COLO668 (cell line): ENCODE measurements around the gene KDF1.
A peak's percentile ranks its signal among the peaks of the same experiment; 100 is the strongest.

Experiments
- DNase-seq: peaks from one replicate; lab custom pipeline; 2025; ENCODE audit not compliant: unreplicated experiment; lab: John Stamatoyannopoulos, UW

The KDF1 gene

DNA sequence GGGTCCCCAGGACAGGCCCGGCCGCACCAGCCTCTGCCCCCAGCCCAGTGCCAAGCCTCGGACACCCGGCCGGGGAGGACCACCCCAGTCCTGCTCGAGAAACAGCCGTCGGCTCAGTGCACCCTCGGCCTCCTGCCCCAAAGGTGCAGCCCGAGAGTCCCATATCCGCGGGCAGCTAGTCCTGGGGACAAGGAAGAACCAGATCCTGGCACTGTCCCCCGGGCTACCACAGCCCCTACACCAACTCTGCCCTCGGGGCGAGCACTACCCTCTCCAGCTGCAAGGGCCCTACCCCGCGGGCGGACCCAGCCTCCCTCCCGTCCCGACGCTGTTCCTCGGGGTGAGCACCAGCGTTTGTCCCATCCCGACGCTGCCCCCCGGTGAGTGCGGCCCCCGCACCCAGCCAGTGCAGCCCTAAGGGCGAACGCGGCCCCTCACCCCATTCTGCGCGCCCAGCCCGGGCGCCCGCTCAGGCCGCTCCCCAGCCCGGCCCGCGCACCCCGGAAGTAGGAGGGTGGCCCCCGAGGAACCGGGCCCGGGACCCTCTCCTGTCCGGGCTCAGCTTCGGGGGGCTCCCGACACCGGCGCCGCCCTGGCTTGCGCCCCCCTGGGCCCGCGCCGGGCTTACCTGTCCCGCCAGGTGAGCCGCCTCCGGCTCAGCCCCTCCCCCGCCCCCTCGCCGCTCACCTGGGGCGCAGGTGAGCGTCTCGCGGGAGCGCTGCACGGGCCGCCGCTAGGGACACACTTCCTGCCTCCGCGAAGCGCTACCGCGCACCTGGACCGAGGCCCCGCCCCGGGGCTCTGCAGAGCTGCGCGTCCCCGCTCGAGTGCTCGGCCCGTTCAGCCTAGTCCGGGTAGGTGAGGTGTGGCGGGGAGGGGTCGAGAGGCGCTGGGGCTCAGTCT, at the start of gene KDF1:
KDF1 (minus strand) TSS at position 747 of the 903 bp plus-strand sequence. CDS start 8,088 bp downstream, outside the sequence.
- peak; percentile 99 for DNase-seq

DNA sequence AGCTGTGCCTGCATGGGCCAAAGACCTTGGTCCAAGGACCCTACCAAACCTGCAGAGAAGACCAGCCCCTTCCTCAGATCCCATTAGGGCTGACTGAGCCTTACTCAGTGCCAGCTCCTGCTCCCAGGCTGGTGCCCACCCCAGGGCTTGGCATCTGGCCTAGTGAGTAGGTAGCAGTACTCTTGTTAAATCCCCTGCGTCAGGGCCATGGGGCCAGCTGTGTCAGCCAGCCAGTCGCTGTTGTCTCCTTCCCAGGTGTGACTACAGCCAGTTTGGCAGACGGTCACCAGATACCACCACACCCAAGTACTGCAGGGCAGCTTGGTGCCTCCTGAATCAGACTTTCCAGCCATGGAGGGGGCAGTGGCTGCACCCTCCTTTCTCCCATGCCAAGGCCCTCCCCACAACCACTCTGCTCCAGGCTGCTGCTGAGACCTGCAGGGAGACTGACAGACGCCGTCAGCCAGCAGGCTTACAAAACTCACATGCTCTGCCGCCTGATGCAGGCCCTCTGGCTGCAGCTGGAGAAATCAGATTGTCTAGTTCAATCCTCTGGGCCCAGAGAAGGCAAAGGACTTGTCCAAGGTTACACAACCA, 49.4 kb upstream of the KDF1 start:
- peak; percentile 41 for DNase-seq

DNA sequence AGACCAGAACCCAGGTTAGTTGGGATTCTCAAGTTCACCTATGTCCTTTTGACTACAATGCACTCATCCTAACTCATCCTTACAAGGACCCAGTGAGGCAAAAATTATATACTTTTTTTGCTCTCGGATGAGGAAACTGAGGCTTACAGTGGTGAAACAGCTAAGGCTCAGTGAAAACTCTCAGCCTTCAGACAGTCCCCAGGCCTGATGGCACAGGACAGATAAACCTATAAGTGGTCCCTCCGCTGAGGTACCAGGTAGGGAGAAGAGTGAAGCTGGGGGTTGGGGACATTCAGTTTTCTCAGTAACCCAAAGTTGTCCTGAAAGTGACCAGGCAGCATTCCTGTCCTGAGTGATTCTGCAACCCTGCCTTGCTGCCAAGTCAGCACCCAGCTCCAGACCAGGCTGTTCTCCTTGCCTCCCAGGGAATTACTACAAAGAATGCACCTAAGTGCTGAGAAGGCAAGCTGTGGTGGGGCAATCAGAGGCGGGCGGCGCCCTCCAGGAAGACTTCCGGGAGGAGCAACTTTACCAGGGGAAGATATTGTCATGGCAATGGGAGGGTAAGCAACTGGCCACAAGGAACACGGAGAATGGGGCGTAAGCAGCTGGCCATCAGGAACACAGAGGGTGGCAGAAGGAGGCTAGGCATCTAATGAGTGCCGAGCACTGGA, 47.8 kb upstream of the KDF1 start:
- DNase-seq, result no peak

DNA sequence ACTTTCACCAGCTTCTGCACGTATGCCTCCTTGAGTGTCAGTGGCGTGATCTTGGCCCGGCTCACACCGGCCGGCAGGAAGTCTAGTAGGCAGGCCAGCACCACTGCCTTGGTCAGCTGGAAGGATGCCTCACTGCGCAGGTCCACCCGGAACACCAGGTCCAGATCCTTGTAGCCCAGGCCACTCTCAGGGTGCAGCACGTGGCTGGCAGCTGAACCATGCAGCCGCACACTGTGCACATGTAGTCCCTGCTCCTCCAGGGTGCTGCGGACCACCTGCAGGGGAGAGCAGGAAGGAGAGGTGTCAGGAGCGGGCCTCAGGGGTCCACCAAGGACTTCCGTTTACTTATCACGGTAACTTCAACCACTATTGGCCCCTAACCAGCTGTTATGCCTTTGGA, 46.4 kb upstream of the KDF1 start:
- DNase-seq, result no peak

DNA sequence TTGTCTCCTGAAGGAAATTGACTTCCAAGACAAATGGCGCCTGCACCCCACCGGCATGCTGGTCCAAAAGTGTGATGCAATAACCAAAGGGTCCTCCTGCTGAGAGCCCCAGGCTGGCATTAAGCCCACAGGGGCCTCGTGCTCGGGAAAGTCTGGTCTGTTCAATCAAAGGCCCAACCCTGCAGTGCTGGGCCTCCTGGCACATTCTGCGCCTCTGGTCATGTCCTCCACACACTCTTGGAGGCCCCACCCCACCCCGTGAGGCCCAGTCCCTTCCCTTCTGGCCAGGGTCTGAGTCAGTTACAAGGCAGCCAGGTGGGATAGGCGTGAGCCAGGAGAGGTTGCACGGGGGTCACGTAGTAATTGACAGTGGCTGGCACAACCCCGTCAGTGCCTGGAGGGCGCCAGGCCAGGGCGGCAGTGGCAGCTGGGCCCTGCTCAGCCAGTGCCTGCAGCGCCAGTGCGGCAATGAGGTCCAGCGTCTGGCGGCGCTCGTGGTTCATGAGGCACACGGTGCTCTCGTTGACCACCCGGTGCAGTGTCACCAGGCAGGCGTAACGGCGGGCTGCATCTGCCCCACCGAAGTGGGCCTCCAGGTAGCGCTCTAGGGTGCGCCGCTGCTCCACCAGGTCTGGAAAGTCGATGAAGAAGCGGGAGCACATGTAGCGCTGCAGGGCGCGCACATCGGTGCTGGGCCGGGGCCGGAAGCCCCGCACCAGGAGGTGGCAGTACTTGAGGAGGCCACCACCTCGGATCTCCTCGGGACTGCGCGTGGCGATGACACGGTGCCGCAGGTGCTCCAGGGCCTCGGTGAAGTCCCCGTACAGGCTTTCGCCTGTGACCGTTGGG, 45.6 kb upstream of the KDF1 start:
- DNase-seq, result no peak

GRCh38 chr1:27005166-27005530, 44.9 kb upstream of the KDF1 start:
- DNase-seq, result no peak

DNA sequence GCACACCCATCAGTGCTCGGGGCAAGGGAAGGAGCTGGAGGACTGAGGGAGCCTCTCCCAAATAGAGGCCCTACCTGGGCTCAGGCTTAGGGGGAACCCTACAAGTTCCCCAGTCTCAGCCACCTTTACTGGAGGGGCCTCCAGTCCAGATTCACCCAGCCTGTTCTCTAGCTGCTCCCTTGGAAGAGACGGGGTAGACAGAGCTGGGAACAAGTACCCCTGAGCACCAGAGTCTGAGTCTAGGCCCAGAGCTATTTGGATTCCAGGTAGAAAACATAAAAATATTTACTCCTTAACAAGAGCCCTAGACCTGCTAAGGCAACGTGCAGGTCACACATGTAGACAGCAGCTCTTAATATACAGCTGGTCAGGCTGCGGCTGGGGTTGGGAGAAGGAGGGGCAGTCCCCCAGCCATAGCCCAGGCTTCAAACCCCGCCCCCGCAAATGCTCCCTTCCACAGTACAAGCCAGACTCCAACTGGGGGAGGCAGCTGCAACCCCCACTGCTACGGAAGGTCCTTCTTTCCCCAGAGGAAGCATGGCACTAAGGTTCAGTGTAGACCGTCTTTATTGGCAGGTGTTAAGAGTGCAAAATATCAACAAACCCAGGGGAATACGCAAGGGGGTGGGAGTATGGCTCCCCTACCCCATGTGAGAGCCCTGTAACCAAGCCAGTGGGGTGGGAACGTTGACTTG, 44.4 kb upstream of the KDF1 start:
- no peak for DNase-seq

- DNase-seq, result no peak
These were observed 43.6 kb upstream of the KDF1 start for GRCh38 chr1:27003745-27004470.

GRCh38 chr1:27001570-27002360, 41.5 kb upstream of the KDF1 start:
- DNase-seq, result no peak

DNA sequence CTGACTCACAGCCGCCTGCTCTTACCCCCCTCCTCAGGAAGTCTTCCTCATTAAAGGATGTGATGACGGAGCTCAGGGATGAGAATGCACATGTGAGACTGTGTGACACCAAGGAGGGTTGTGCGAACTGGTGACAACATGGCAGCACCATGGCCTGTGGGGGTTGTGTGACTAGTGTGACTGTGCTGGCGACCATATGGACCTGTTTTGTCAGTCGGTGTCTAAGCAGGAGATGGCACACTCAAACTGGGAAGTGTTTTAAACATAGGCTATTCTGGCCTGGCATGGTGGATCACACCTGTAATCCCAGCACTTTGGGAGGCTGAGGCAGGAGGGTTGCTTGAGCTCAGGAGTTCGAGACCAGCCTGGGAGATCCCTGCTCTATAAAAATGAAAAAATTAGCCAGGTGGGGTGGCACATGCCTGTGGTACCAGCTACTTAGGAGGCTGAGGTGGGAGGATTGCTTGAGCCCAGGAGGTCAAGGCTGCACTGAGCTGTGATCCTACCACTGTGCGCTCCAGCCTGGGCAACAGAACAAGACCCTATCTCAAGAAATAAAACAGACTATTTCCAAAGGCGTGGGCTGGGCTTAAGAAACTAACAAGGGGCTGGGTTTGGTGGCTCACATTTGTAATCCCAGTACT, 40.7 kb upstream of the KDF1 start:
- no peak for DNase-seq

DNA sequence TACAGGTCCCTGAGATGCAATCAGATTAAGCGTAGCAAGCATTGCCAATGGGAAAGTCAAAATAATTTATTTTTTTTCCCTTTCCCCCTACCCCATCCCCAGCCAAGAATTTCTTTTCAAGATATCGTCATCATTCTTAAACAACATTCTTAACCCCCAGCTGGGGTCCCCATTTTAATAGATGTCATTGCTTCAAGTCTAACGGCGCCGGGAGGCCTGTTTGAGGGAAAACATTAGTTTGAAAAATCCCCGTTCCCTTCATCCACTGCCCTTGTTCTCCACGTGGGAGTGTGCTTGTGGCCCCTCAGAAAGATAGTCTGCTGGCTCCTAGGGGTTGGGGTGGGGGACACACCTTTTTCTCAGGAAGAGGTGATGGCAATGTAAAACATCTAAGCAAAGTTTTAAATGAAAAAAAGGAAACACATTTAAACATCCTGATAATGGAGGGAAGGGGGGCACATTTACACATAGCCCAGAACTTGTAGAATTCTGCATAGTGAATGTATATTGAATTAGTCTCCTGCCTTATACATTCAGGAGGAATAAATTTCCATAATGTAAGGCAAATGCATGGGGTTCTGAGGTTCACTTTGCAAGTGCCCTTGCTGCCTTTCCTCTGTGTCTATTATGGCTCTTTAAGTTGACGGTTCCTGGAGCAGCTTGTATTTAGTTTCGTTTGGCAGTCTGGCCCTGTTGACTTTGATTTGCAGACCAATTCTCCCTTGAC, 40.0 kb upstream of the KDF1 start:
- no peak for DNase-seq

- no peak for DNase-seq
These were observed 39.2 kb upstream of the KDF1 start for GRCh38 chr1:26999440-26999987.

GRCh38 chr1:26998429-26999300, 38.4 kb upstream of the KDF1 start:
- no peak for DNase-seq

- no peak for DNase-seq
These were observed 36.4 kb upstream of the KDF1 start for GRCh38 chr1:26996665-26997064.

DNA sequence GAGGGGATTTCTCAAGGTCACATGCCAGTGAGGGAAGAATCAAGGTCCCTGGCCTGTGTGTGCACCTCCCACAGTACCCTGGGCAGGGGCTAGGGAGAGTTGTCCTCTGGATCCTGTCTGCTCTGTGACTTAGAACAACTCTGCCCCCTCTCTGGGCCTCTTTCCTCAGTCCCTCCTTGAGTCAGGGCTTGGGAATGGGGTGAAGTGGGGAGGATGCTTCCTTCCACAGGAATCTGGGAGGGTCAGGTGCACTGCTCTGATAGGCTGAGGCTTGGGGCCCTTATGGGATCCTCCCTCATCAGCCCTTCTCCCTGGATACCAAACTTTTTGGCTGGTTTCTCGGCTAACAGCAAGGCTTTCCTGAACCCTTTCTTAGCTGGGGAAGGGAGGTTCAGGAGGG, 35.8 kb upstream of the KDF1 start:
- no peak for DNase-seq

- DNase-seq, result peak; percentile 64
These were observed 34.7 kb upstream of the KDF1 start for GRCh38 chr1:26994787-26995517.
